Measurements from ENCODE around the gene TXNRD2. TPM values are rescaled to one million over a fixed set of nuclear protein-coding genes. Genes with fewer than 3 reads are reported as not detected.

TXNRD2 gene
- total and polyA plus RNA-seq, 2 experiments from 2014 or later, result 11.2 to 12.4 TPM

GRCh38 chr22:19970031-19970478 is 28.4 kb upstream of the TXNRD2 start:
- H3F3A ChIP-seq (replicated peaks; ENCODE audit: low read depth), result 0 out of 2 replicates have a peak, but pooled peaks cover 7% of the 10 kb centered on the region
- H3K4me1 ChIP-seq (ENCODE audit: insufficient read depth), result peaks cover 4% of the 10 kb centered on the region
- no peaks in the 10 kb centered on the region for H3K9me2 ChIP-seq (ENCODE audit: insufficient read depth)
- H3K36me3 ChIP-seq (ENCODE audit: insufficient read depth), result no peaks in the 10 kb centered on the region
- H3K4me1 Mint-ChIP-seq, result peaks cover 15% of the 10 kb centered on the region
- DNase-seq (ENCODE audit: low spot score), result no peak
- H3K27ac ChIP-seq (ENCODE audit: low read depth), result no peak overlapping the region
- H3K9me3 Mint-ChIP-seq, result no peaks in the 10 kb centered on the region
- TF ChIP-seq EZH2 (IDR thresholded peaks at IDR 0.05; ENCODE audit: low read depth, unreplicated experiment) (no peak), REST (IDR thresholded peaks at IDR 0.05; ENCODE audit: unreplicated experiment) (no peak), ZNF331 (CRISPR knock-in tag; IDR thresholded peaks at IDR 0.05; ENCODE audit: low read depth) (no peak), NANOG (IDR thresholded peaks at IDR 0.05; ENCODE audit: borderline replicate concordance) (no peak), ETS1 (IDR thresholded peaks at IDR 0.05) (no peak), CREB1 (CRISPR knock-in tag; IDR thresholded peaks at IDR 0.05; ENCODE audit: low read depth) (no peak), EZH2phosphoT487 (IDR thresholded peaks at IDR 0.05; ENCODE audit: unreplicated experiment) (no peak), JUNB (IDR thresholded peaks at IDR 0.05; ENCODE audit: unreplicated experiment) (no peak), STAT1 (IDR thresholded peaks at IDR 0.05; ENCODE audit: unreplicated experiment) (no peak), CTCF (conservative IDR thresholded peaks at IDR 0.05; ENCODE audit: low read depth in 2 of 2) (no peak), ZNF114 (CRISPR knock-in tag; IDR thresholded peaks at IDR 0.05) (no peak), POLR2AphosphoS5 (IDR thresholded peaks at IDR 0.05; ENCODE audit: low read depth) (no peak), ZNF462 (CRISPR knock-in tag; IDR thresholded peaks at IDR 0.05) (no peak)
- no peak overlapping the region for H3K27ac Mint-ChIP-seq
- no peak overlapping the region for H2AFZ ChIP-seq
- no peaks in the 10 kb centered on the region; the same call in none of the 2 replicates for H4K20me1 ChIP-seq (replicated peaks; ENCODE audit: insufficient read depth)
- no peaks in the 10 kb centered on the region for H3K27me3 ChIP-seq (ENCODE audit: insufficient read depth)
- peaks cover 25% of the 10 kb centered on the region for H3K36me3 Mint-ChIP-seq (ENCODE audit: low read depth)
- no peaks in the 10 kb centered on the region for H3K79me2 ChIP-seq (replicated peaks; ENCODE audit: insufficient read depth)
- H3K4me3 ChIP-seq, result no peak overlapping the region
- no peak; the same call in 2 of the 3 replicates for ATAC-seq
- H3K27me3 Mint-ChIP-seq (ENCODE audit: insufficient read depth, low read depth, poor library complexity), result peaks cover 7% of the 10 kb centered on the region
- H3K4me3 Mint-ChIP-seq, result no peak overlapping the region
- no peak overlapping the region for H3K4me2 ChIP-seq
